BE2C (cell line): Measurements from ENCODE around the gene TATDN2.

Experiments
- DNase-seq: peaks from one replicate; pipeline ENCODE4 v3.0.0-alpha.2; 2020
- H3K27me3 ChIP-seq: fragments of 250-450 bp; sonication (Bioruptor Pico); 2 replicates; pipeline ENCODE4 v1.5.1; 2020; ENCODE audit warnings: mild to moderate bottlenecking
- H3K36me3 ChIP-seq: fragments of 250-450 bp; sonication (Bioruptor Pico); 2 replicates; pipeline ENCODE4 v1.5.1; 2020; ENCODE audit warnings: mild to moderate bottlenecking
- H3K4me1 ChIP-seq: fragments of 250-450 bp; sonication (Bioruptor Pico); 2 replicates; pipeline ENCODE4 v1.5.1; 2020
- H3K4me3 ChIP-seq: 2 replicates; pipeline ENCODE4 v1.5.1; 2011; ENCODE audit warnings: low read depth, low read length
- H3K9me3 ChIP-seq: fragments of 250-450 bp; sonication (Bioruptor Pico); 2 replicates; pipeline ENCODE4 v1.5.1; 2020
- CTCF ChIP-seq: IDR thresholded peaks from 2 replicates; pipeline ENCODE4 v1.5.1; 2012; ENCODE audit warnings: mild to moderate bottlenecking, low read depth, low read length

Gene TATDN2

DNA sequence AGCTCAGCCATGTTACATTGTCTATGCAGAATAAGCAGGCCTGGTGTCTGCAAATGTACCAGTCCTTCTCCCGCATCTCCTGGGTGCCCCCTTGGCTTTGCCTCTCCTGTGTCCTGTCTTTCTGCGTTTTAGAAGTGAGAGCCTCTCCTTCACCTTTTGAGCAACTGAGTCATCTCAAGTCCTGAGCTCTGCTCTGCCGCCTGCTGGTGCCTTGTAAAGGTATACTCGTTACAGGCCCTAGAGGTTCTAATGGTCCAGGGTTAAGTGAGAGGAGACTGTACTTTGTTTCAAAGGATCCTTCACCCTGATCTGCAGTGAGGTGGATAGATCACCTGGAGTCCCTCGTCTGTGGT lies 31.9 kb downstream of the TATDN2 start:
- DNase-seq, result no peak
- H3K4me3 ChIP-seq, result no peak overlapping the region
- no peaks in the 10 kb centered on the region for H3K27me3 ChIP-seq
- no peaks in the 10 kb centered on the region for H3K4me1 ChIP-seq
- H3K36me3 ChIP-seq, result peaks cover 4% of the 10 kb centered on the region; the same call in 1 of the 2 replicates
- no peak for TF ChIP-seq CTCF
- no peaks in the 10 kb centered on the region for H3K9me3 ChIP-seq

DNA sequence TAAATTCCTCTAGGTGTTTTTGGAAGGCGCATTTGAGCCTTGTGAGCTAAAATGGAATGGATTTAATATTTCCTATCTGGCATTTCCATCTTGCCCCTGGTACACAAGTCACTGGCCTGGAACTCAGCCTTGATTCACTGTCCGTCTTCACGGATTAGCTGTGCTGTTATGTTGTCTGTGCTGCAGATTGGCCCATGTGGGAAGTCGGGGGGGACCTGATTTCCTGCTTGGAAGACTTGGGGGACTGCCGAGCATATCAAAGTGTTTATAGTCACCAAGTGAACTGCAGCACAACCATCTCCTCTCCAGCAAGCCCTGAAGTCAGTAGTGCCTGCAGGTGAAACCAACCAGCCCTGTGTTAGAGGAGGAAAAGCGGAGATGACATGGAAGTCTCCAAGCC lies 32.3 kb downstream of the TATDN2 start:
- DNase-seq, result no peak
- no peak for TF ChIP-seq CTCF
- H3K9me3 ChIP-seq, result no peaks in the 10 kb centered on the region
- no peaks in the 10 kb centered on the region for H3K4me1 ChIP-seq
- H3K27me3 ChIP-seq, result no peaks in the 10 kb centered on the region
- peaks cover 4% of the 10 kb centered on the region; the same call in 1 of the 2 replicates for H3K36me3 ChIP-seq
- H3K4me3 ChIP-seq, result no peak overlapping the region

GRCh38 chr3:10281951-10282350 lies 33.7 kb downstream of the TATDN2 start:
- Histone ChIP-seq H3K27me3 (no peaks in the 10 kb centered on the region), H3K4me3 (no peak overlapping the region), H3K4me1 (no peaks in the 10 kb centered on the region), H3K9me3 (no peaks in the 10 kb centered on the region), H3K36me3 (peaks cover 4% of the 10 kb centered on the region; the same call in 1 of the 2 replicates)
- no peak for DNase-seq
- no peak for TF ChIP-seq CTCF

- DNase-seq, result peak; percentile 19
- H3K4me3 ChIP-seq, result no peak overlapping the region
- H3K27me3 ChIP-seq, result no peaks in the 10 kb centered on the region
- H3K4me1 ChIP-seq, result no peaks in the 10 kb centered on the region
- H3K36me3 ChIP-seq, result peaks cover 4% of the 10 kb centered on the region; the same call in 1 of the 2 replicates
- H3K9me3 ChIP-seq, result no peaks in the 10 kb centered on the region
- TF ChIP-seq CTCF, result no peak
Measured at GRCh38 chr3:10283638-10284037, 35.4 kb downstream of the TATDN2 start.

DNA sequence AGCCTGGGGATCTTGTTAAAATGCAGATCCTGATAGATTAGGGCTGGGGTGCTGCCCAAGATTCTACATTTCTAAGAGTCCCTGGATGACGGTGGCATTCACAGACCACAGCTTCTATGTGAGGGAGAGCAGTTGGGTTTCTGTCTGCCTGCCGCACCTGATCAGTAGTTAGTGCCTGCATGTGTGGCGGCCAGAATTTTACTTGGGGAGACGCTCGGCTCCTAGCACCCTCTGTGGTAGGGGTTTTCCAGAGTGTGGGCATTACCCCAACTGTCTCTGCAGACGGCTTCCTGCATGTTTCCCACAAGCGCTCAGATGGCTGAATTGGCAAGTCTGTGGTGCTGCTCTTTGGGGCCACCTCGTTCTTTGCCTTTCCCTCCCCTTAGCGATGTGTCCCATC lies 36.2 kb downstream of the TATDN2 start:
- no peaks in the 10 kb centered on the region for H3K9me3 ChIP-seq
- no peak for TF ChIP-seq CTCF
- no peaks in the 10 kb centered on the region for H3K27me3 ChIP-seq
- H3K4me1 ChIP-seq, result no peaks in the 10 kb centered on the region
- DNase-seq, result no peak
- peaks cover 4% of the 10 kb centered on the region; the same call in 1 of the 2 replicates for H3K36me3 ChIP-seq
- no peak overlapping the region for H3K4me3 ChIP-seq

- H3K4me1 ChIP-seq, result no peaks in the 10 kb centered on the region
- H3K9me3 ChIP-seq, result no peaks in the 10 kb centered on the region
- no peak for TF ChIP-seq CTCF
- H3K36me3 ChIP-seq, result peaks cover 2% of the 10 kb centered on the region; the same call in 1 of the 2 replicates
- H3K4me3 ChIP-seq, result no peak overlapping the region
- no peaks in the 10 kb centered on the region for H3K27me3 ChIP-seq
- DNase-seq, result no peak
Measured at GRCh38 chr3:10285272-10286132, 37.2 kb downstream of the TATDN2 start.
